ENCODE results near the gene RASL10A.
"Not testable (repeated sequence)": the region's sequence is repeated elsewhere in the genome, so short reads cannot be mapped to it uniquely, and the experiment has no call there.

DNA sequence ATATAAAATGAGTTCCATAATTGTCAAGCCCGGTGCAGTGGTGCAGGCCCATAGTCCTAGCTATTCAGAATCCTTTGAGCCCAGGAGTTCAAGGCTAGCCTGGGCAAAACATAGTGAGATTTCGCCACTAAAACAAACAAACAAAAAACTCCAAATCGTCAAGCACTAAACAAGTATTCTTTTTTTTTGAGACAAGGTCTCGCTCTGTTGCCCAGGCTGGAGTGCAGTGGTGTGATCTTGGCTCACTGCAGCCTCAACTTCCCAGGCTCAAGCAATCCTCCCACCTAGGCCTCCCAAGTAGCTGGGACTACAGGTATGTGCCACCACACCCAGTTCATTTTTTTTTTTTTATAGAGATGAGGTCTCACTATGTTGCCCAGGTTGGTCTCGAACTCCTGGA lies 29.4 kb upstream of the RASL10A start:
- TF ChIP-seq, protein P1, sequence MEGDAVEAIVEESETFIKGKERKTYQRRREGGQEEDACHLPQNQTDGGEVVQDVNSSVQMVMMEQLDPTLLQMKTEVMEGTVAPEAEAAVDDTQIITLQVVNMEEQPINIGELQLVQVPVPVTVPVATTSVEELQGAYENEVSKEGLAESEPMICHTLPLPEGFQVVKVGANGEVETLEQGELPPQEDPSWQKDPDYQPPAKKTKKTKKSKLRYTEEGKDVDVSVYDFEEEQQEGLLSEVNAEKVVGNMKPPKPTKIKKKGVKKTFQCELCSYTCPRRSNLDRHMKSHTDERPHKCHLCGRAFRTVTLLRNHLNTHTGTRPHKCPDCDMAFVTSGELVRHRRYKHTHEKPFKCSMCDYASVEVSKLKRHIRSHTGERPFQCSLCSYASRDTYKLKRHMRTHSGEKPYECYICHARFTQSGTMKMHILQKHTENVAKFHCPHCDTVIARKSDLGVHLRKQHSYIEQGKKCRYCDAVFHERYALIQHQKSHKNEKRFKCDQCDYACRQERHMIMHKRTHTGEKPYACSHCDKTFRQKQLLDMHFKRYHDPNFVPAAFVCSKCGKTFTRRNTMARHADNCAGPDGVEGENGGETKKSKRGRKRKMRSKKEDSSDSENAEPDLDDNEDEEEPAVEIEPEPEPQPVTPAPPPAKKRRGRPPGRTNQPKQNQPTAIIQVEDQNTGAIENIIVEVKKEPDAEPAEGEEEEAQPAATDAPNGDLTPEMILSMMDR (conservative IDR thresholded peaks at IDR 0.05; ENCODE audit: low read depth in 2 of 2), result not testable (repeated sequence)
- TF ChIP-seq POLR2AphosphoS5 (IDR thresholded peaks at IDR 0.05; ENCODE audit: low read depth); EZH2phosphoT487 (IDR thresholded peaks at IDR 0.05; ENCODE audit: unreplicated experiment); EZH2 (IDR thresholded peaks at IDR 0.05; ENCODE audit: low read depth, unreplicated experiment); CREB1 (CRISPR knock-in tag; IDR thresholded peaks at IDR 0.05; ENCODE audit: low read depth): not testable (repeated sequence)
- TF ChIP-seq, protein P2, sequence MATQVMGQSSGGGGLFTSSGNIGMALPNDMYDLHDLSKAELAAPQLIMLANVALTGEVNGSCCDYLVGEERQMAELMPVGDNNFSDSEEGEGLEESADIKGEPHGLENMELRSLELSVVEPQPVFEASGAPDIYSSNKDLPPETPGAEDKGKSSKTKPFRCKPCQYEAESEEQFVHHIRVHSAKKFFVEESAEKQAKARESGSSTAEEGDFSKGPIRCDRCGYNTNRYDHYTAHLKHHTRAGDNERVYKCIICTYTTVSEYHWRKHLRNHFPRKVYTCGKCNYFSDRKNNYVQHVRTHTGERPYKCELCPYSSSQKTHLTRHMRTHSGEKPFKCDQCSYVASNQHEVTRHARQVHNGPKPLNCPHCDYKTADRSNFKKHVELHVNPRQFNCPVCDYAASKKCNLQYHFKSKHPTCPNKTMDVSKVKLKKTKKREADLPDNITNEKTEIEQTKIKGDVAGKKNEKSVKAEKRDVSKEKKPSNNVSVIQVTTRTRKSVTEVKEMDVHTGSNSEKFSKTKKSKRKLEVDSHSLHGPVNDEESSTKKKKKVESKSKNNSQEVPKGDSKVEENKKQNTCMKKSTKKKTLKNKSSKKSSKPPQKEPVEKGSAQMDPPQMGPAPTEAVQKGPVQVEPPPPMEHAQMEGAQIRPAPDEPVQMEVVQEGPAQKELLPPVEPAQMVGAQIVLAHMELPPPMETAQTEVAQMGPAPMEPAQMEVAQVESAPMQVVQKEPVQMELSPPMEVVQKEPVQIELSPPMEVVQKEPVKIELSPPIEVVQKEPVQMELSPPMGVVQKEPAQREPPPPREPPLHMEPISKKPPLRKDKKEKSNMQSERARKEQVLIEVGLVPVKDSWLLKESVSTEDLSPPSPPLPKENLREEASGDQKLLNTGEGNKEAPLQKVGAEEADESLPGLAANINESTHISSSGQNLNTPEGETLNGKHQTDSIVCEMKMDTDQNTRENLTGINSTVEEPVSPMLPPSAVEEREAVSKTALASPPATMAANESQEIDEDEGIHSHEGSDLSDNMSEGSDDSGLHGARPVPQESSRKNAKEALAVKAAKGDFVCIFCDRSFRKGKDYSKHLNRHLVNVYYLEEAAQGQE (IDR thresholded peaks at IDR 0.05; ENCODE audit: unreplicated experiment), result not testable (repeated sequence)

All from GM23338 (cell line).